Trophoblast cell (in vitro differentiated cells and primary cell): ENCODE results near the gene IGF1R.

ENCODE experiments used
- DNase-seq, 2 donors: peaks; one replicate each; pipeline ENCODE4 v3.0.0-alpha.2; 2016
- H2AFZ ChIP-seq: 2 replicates; pipeline ENCODE4 v1.6.1; 2013; ENCODE audit warnings: low read length, moderate library complexity, mild to moderate bottlenecking; ENCODE audit not compliant: insufficient read depth, poor library complexity
- H2AK5ac ChIP-seq: 2 replicates; pipeline ENCODE4 v1.6.1; 2013; ENCODE audit warnings: mild to moderate bottlenecking, low read length
- H2BK120ac ChIP-seq: 2 replicates; pipeline ENCODE4 v1.6.1; 2013; ENCODE audit warnings: low read length, mild to moderate bottlenecking, moderate library complexity; ENCODE audit not compliant: insufficient read depth, poor library complexity
- H2BK12ac ChIP-seq: 2 replicates; pipeline ENCODE4 v1.6.1; 2013; ENCODE audit warnings: mild to moderate bottlenecking, low read length, moderate library complexity
- H2BK5ac ChIP-seq: 2 replicates; pipeline ENCODE4 v1.6.1; 2013; ENCODE audit warnings: low read length, low read depth, moderate library complexity, mild to moderate bottlenecking; ENCODE audit not compliant: poor library complexity
- H3K14ac ChIP-seq: 2 replicates; pipeline ENCODE4 v1.6.1; 2013; ENCODE audit warnings: mild to moderate bottlenecking, low read length
- H3K18ac ChIP-seq: 2 replicates; pipeline ENCODE4 v1.6.1; 2013; ENCODE audit warnings: mild to moderate bottlenecking, low read length
- H3K23ac ChIP-seq: 2 replicates; pipeline ENCODE4 v1.6.1; 2013; ENCODE audit warnings: low read length
- H3K27ac ChIP-seq: 2 replicates; pipeline ENCODE4 v1.5.1; 2013; ENCODE audit warnings: low read depth, mild to moderate bottlenecking, inconsistent platforms, low read length, moderate library complexity
- H3K27me3 ChIP-seq: 2 replicates; pipeline ENCODE4 v1.6.1; 2013; ENCODE audit warnings: inconsistent platforms, mild to moderate bottlenecking, low read length, moderate library complexity; ENCODE audit not compliant: insufficient read depth
- H3K36me3 ChIP-seq, 2 experiments: 1 replicate in 1 of 2; 2 replicates in 1 of 2; pipeline ENCODE4 v1.6.1; 2013; ENCODE audit warnings: low read length in 2 of 2, mild to moderate bottlenecking in 2 of 2, moderate library complexity in 1 of 2; ENCODE audit not compliant: insufficient read depth in 2 of 2, control insufficient read depth in 1 of 2
- H3K4ac ChIP-seq: 2 replicates; pipeline ENCODE4 v1.6.1; 2013; ENCODE audit warnings: low read depth, mild to moderate bottlenecking, low read length, moderate library complexity
- H3K4me1 ChIP-seq, 2 experiments: 1 replicate in 1 of 2; 2 replicates in 1 of 2; pipeline ENCODE4 v1.6.1; 2013; ENCODE audit warnings: low read length in 2 of 2, mild to moderate bottlenecking in 2 of 2, moderate library complexity in 1 of 2; ENCODE audit not compliant: insufficient read depth in 2 of 2, control insufficient read depth in 1 of 2
- H3K4me2 ChIP-seq: 2 replicates; pipeline ENCODE4 v1.6.1; 2013; ENCODE audit warnings: inconsistent platforms, mild to moderate bottlenecking, low read length, moderate library complexity
- H3K4me3 ChIP-seq: 2 replicates; pipeline ENCODE4 v1.5.1; 2013; ENCODE audit warnings: mild to moderate bottlenecking, low read depth, low read length, inconsistent platforms
- H3K79me1 ChIP-seq: one replicate; pipeline ENCODE4 v1.6.1; 2013; ENCODE audit warnings: low read length
- H3K79me2 ChIP-seq: 2 replicates; pipeline ENCODE4 v1.6.1; 2013; ENCODE audit warnings: low read length, mild to moderate bottlenecking; ENCODE audit not compliant: control insufficient read depth, insufficient read depth, poor library complexity
- H3K9ac ChIP-seq: 2 replicates; pipeline ENCODE4 v1.6.1; 2013; ENCODE audit warnings: mild to moderate bottlenecking, low read length
- H3K9me3 ChIP-seq: 2 replicates; pipeline ENCODE4 v1.6.1; 2013; ENCODE audit warnings: low read depth, mild to moderate bottlenecking, control low read depth, inconsistent platforms, low read length; ENCODE audit not compliant: insufficient read depth
- H4K12ac ChIP-seq: 2 replicates; pipeline ENCODE4 v1.6.1; 2013; ENCODE audit warnings: low read depth, mild to moderate bottlenecking, low read length, moderate library complexity
- H4K8ac ChIP-seq: 2 replicates; pipeline ENCODE4 v1.6.1; 2013; ENCODE audit warnings: low read depth, mild to moderate bottlenecking, low read length, moderate library complexity
- H4K91ac ChIP-seq: one replicate; pipeline ENCODE4 v1.6.1; 2013; ENCODE audit warnings: low read depth, mild to moderate bottlenecking, low read length, moderate library complexity
- WGBS: extraction: QIAGEN DNeasy Blood & Tissue Kit; methylation state at CpG from one replicate; pipeline ENCODE4 v1.1.7; 2013; ENCODE audit warnings: missing lambda C conversion rate; ENCODE audit not compliant: insufficient read length, insufficient coverage; ENCODE audit errors: extremely low coverage; 5-methylcytosine and 5-hydroxymethylcytosine counted together

IGF1R gene

DNA sequence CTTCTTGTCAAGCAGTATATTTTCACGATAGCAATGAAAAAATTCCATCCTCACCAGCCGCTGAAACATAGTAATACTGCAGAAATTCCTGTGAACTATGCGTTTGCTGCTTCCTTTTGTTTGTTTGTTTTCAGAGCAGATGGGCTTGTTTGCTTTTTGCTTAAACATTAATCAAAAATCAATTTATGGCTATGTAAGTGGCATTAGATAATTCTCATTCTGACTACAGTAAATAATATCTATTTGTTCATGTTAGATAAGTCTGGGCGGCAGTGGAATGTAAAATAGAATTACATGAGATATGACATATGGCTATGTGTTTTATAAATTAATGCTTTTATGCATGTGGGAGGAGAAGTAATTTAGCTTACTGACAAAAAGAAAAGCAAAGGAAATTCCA lies 195.5 kb downstream of the IGF1R start:
- no peak overlapping the region for H2BK120ac ChIP-seq
- no peak overlapping the region for H3K4me3 ChIP-seq
- H3K4me1 ChIP-seq = peaks cover 0 to 2% of the 10 kb centered on the region in 2 experiments
- peaks cover 4% of the 10 kb centered on the region for H3K79me2 ChIP-seq
- no peak overlapping the region for H4K12ac ChIP-seq
- no peak overlapping the region for H3K4ac ChIP-seq
- no peak overlapping the region for H3K27ac ChIP-seq
- DNase-seq = no peak
- no peak overlapping the region for H2BK5ac ChIP-seq
- H4K8ac ChIP-seq = no peak overlapping the region
- H3K23ac ChIP-seq = no peak overlapping the region
- no peak overlapping the region for H2AK5ac ChIP-seq
- no CpG with 5 or more reads among the region's 4 CpGs for WGBS
- no peak overlapping the region for H2BK12ac ChIP-seq
- no peak overlapping the region for H3K14ac ChIP-seq
- H3K9me3 ChIP-seq = no peaks in the 10 kb centered on the region
- H3K27me3 ChIP-seq = no peaks in the 10 kb centered on the region
- H4K91ac ChIP-seq = no peak overlapping the region
- H3K4me2 ChIP-seq = no peak overlapping the region
- H3K9ac ChIP-seq = no peak overlapping the region
- H3K36me3 ChIP-seq = no peaks in the 10 kb centered on the region
- H3K79me1 ChIP-seq = no peaks in the 10 kb centered on the region
- H3K18ac ChIP-seq = no peak overlapping the region
- no peak overlapping the region for H2AFZ ChIP-seq

GRCh38 chr15:98844261-98844660 lies 195.9 kb downstream of the IGF1R start:
- Histone ChIP-seq H3K23ac (no peak overlapping the region), H3K4me3 (no peak overlapping the region), H3K27ac (no peak overlapping the region), H2AFZ (no peak overlapping the region), H4K8ac (no peak overlapping the region), H3K9me3 (no peaks in the 10 kb centered on the region), H3K4me1 (peaks cover 0 to 2% of the 10 kb centered on the region in 2 experiments), H2BK120ac (no peak overlapping the region), H4K12ac (no peak overlapping the region), H3K4ac (no peak overlapping the region), H3K79me2 (peaks cover 4% of the 10 kb centered on the region), H2BK5ac (no peak overlapping the region), H3K14ac (no peak overlapping the region), H3K36me3 (no peaks in the 10 kb centered on the region), H2AK5ac (no peak overlapping the region), H4K91ac (no peak overlapping the region), H3K27me3 (no peaks in the 10 kb centered on the region), H3K18ac (no peak overlapping the region), H2BK12ac (no peak overlapping the region), H3K4me2 (no peak overlapping the region), H3K79me1 (no peaks in the 10 kb centered on the region), H3K9ac (no peak overlapping the region)
- no CpG with 5 or more reads among the region's 3 CpGs for WGBS
- DNase-seq = no peak

GRCh38 chr15:98845138-98845884 lies 197.0 kb downstream of the IGF1R start:
- H2BK5ac ChIP-seq = no peak overlapping the region
- 33% methylated on average over 1 of the region's 6 CpGs for WGBS
- no peak overlapping the region for H4K12ac ChIP-seq
- H2AFZ ChIP-seq = no peak overlapping the region
- H3K23ac ChIP-seq = no peak overlapping the region
- no peak overlapping the region for H3K9ac ChIP-seq
- H4K91ac ChIP-seq = no peak overlapping the region
- H2BK120ac ChIP-seq = no peak overlapping the region
- no peak overlapping the region for H3K4me3 ChIP-seq
- no peaks in the 10 kb centered on the region for H3K79me1 ChIP-seq
- H3K9me3 ChIP-seq = no peaks in the 10 kb centered on the region
- H3K79me2 ChIP-seq = peaks cover 4% of the 10 kb centered on the region
- peaks cover under 1 to 2% of the 10 kb centered on the region in 2 experiments for H3K4me1 ChIP-seq
- no peaks in the 10 kb centered on the region for H3K27me3 ChIP-seq
- no peak for DNase-seq
- no peak overlapping the region for H2AK5ac ChIP-seq
- no peak overlapping the region for H3K27ac ChIP-seq
- no peak overlapping the region for H3K4me2 ChIP-seq
- no peak overlapping the region for H3K14ac ChIP-seq
- H3K36me3 ChIP-seq = no peaks in the 10 kb centered on the region
- H3K18ac ChIP-seq = no peak overlapping the region
- H3K4ac ChIP-seq = peak overlapping the region; percentile 78
- H4K8ac ChIP-seq = no peak overlapping the region
- no peak overlapping the region for H2BK12ac ChIP-seq

GRCh38 chr15:98850961-98851572 lies 202.7 kb downstream of the IGF1R start:
- peak overlapping the region; percentile 45 for H2BK12ac ChIP-seq
- H4K12ac ChIP-seq = no peak overlapping the region
- H3K36me3 ChIP-seq = no peaks in the 10 kb centered on the region
- H2AFZ ChIP-seq = no peak overlapping the region
- peak overlapping the region; percentile 48 for H4K91ac ChIP-seq
- H3K79me1 ChIP-seq = peaks cover 7% of the 10 kb centered on the region
- peak overlapping the region; percentile 93 for H3K4me2 ChIP-seq
- H3K18ac ChIP-seq = peak overlapping the region; percentile 43
- peak overlapping the region; percentile 12 for H2AK5ac ChIP-seq
- H4K8ac ChIP-seq = peak overlapping the region; percentile 49
- H3K4me3 ChIP-seq = no peak overlapping the region
- peaks cover 18% of the 10 kb centered on the region for H3K79me2 ChIP-seq
- H2BK120ac ChIP-seq = peak overlapping the region; percentile 3
- no peak overlapping the region for H3K14ac ChIP-seq
- peak overlapping the region; percentile 13 for H3K27ac ChIP-seq
- DNase-seq = peak; percentile 52 to 77
- WGBS = no CpG with 5 or more reads among the region's 15 CpGs
- no peak overlapping the region for H2BK5ac ChIP-seq
- H3K4ac ChIP-seq = peak overlapping the region; percentile 13
- H3K23ac ChIP-seq = no peak overlapping the region
- peaks cover 27% of the 10 kb centered on the region in 2 experiments for H3K4me1 ChIP-seq
- H3K27me3 ChIP-seq = no peaks in the 10 kb centered on the region
- H3K9me3 ChIP-seq = no peaks in the 10 kb centered on the region
- H3K9ac ChIP-seq = no peak overlapping the region
